GM10266 (cell line): Measurements from ENCODE around the gene SNAP23.
"Not testable (repeated sequence)": the region's sequence is repeated elsewhere in the genome, so short reads cannot be mapped to it uniquely, and the experiment has no call there.

ENCODE experiments used
- DNase-seq: peaks from one replicate; pipeline ENCODE4 v3.0.0; 2012; ENCODE audit errors: extremely low spot score
- TF ChIP-seq, protein P1 (sequence below): IDR thresholded peaks from 2 replicates; pipeline ENCODE4 v1.5.1; 2012; ENCODE audit warnings: mild to moderate bottlenecking, low read depth; ENCODE audit not compliant: control insufficient read depth, insufficient read depth; ENCODE audit errors: missing control alignments

SNAP23 gene

DNA sequence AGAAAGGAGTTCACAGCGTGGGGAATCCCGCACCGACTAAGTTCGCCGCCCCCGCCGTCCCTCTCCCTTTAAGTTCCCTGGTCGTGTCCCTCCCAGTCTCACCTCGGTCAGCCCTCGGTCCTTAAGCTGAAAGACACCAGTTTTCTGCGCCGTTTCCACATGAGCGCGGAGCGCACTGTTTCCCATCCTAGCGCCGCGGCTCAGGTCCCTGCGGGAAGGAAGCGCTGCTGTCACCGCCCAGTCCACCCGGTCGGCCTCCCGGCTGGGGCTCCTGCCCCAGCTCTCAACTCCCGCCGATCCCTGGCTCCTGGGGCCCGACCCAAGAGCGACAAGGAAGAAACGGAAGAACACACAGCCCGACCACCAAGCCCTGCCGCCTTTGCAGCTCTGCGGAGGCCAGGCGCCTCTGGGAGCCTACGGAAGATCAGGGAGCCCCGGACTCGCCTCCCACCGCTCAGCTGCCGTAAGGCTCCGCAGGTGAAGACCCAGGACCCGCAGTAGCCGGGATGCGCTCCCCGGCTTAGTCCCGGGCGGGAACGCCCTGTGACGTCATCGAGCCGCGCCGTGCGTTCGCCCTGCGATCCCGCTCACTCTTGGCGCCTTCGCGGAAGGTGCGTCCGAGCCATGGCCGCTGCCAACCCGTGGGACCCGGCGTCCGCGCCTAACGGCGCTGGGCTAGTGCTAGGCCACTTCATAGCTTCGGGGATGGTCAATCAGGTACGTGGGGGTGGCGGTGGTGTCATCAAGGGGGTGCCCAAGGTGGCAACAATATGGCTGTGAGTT lies 53.0 kb downstream of the SNAP23 start, which contains the start of the genes HAUS2 and LRRC57:
HAUS2 (plus strand) TSS at position 590 of the 783 bp plus-strand sequence; CDS start at position 625, 35 bp downstream.
LRRC57 (minus strand) TSS at position 545 of the 783 bp plus-strand sequence; CDS start at position 186, 359 bp downstream.
- TF ChIP-seq, protein P1, sequence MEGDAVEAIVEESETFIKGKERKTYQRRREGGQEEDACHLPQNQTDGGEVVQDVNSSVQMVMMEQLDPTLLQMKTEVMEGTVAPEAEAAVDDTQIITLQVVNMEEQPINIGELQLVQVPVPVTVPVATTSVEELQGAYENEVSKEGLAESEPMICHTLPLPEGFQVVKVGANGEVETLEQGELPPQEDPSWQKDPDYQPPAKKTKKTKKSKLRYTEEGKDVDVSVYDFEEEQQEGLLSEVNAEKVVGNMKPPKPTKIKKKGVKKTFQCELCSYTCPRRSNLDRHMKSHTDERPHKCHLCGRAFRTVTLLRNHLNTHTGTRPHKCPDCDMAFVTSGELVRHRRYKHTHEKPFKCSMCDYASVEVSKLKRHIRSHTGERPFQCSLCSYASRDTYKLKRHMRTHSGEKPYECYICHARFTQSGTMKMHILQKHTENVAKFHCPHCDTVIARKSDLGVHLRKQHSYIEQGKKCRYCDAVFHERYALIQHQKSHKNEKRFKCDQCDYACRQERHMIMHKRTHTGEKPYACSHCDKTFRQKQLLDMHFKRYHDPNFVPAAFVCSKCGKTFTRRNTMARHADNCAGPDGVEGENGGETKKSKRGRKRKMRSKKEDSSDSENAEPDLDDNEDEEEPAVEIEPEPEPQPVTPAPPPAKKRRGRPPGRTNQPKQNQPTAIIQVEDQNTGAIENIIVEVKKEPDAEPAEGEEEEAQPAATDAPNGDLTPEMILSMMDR: no peak
- DNase-seq: peak; percentile 88

DNA sequence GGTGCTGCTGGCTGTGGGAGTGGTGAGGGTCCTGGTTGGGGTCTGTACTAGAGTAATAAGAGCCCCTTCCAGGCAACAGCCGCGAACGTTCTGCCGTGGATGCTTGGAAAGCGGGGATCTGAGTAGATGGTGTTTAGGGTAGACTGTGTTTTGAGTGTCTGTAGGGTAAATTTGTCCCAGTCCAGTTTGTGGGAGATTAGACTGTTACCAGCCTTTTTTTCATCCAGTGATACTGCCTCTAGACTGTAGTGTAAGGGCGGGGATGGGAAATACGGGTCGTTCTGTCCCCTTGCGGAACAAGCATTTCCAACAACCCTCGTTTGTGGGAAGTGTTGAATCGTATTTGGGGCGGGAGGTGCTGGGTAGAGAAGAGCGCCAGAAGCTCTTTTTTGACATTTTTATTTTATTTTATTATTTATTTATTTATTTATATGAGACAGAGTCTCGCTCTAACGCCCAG lies 53.6 kb downstream of the SNAP23 start:
- peak; percentile 27 for DNase-seq
- TF ChIP-seq, protein P1: no peak

DNA sequence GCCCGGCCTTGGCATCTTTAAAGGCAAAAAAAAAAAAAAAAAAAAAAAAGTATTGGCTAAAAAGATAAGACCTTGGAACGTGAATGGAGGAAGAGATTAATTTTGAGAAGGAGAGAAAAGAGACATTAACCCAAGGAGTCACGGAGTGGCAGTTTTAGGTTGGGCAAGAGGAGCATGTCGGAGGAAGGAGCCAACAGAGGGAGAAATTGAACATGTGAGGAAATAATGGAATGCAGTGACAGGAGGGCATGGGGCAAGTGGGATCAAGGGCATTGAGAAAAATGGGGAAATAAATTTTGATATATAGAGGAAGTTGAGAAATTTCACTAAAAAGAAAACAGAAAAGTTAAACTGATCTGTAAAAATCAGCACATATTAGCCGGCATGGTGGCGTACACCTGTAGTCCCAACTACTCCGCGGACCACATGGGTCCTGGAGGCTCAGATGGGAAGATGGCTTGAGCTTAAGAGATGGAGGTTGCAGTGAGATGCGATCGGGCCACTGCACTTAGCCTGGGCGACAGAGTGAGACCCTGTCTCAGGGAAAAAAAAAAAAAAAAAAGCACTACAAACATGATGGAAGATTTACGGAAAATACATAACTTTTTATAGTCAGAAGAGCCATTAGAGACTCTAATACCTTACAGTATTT lies 54.4 kb downstream of the SNAP23 start:
- TF ChIP-seq, protein P1: no peak
- DNase-seq: no peak

DNA sequence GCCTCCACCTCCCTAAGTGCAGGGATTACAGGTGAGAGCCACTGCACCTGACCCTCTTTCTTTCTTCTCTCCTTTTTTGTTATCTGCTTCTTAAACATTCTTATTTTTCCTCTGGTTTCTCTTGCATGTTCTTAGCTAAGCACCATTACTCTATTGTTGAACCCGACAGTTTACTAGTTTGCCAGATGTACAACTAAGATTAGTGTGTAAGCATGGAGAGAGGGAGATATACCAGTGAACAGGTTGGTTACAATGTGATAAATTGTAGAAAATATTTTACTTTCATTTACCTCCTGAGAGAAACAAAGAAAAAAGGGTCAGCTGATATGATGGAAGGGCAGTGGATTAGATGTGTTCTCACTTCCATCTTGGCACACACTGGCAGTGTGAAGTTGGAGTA lies 58.1 kb downstream of the SNAP23 start:
- TF ChIP-seq, protein P1: no peak
- DNase-seq: no peak

DNA sequence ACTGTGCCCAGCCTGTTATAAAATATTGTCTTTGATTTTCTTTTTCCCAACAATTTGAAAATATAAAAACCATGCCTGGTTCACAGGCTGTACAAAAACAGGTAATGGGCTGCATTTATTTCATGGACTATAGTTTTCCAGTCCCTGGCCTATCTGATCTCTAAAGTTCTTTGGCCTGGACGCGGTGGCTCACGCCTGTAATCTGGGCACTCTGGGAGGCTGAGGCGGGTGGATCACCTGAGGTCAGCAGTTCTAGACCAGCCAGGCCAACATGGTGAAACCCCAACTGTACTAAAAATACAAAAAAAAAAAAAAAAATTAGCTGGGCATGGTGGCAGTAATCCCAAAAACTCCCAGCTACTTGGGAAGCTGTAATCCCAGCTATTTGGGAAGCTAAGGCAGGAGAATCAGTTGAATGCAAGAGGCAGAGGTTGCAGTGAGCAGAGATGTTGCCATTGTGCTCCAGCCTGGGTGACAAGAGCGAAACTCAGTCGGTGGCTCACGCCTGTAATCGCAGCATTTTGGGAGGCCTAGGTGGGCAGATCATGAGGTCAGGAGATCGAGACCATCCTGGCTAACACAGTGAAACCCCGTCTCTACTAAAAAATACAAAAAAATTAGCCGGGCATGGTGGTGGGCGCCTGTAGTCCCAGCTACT lies 61.2 kb downstream of the SNAP23 start:
- not testable (repeated sequence) for DNase-seq

DNA sequence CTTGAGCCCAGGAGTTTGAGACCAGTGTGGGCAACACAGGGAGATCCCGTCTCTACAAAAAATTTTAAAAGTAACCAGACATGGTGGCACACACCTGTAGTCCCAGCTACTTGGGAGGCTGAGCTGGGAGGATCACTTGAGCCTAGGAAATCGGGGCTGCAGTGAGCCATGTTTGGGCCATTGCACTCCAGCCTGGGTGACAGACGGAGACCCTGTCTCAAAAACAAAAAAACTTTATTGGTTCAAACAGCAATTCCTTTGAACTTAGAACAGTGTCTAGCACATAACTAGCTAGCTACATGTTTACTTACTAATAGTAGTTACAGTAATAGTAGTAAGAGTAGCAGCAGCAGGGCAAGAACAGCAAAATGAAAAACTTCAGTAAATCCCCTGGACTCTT lies 63.3 kb downstream of the SNAP23 start:
- DNase-seq: no peak
- TF ChIP-seq, protein P1: no peak

DNA sequence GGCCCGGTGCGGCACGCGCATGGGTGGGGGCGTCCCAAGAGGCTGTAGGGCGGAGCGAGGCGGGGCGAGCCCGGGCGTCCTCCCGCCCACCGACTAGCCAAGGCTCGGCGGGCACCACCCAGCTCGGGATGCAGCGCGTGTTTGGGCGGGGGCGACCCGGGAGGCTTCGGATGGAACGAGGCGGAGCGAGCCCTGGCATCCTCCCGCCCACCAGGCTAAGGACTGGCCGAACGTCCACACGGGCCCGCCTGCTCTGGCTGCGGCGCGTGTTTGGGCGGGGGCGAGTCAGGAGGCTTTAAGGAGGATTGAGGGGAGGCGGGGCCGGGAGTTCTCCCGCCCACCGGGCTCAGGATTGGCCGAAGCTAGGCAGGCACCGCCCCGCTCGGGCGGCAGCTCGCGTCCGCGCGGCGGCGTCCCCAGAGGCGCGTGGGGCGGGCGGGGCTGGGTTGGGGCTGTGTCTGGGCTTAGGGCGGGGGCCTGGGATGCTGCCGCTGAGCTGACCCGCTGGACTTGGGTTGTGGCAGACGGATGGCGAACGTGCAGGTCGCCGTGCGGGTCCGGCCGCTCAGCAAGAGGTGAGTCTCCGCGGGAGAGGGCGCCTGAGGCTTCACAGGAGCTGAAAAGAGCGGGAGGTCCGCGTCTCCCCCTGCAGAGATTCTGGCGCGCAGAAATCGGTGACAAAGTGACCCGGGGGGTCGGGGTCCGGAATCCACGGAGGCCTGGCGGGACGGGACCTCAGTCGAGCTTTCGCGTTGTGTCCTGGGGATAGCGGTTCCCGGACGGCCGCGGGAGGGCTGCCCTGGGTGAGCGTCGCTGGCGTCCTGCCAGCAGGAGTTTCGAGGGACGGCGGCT lies 80.0 kb downstream of the SNAP23 start, which contains the start of gene STARD9:
STARD9 (plus strand) TSS at position 419 of the 852 bp plus-strand sequence; CDS start at position 529, 110 bp downstream.
- TF ChIP-seq, protein P1: no peak
- peak; percentile 97 for DNase-seq
